OCI-LY7 (cell line): Measurements from ENCODE around the gene BBX.

Experiments used
- CTCF ChIP-seq: fragments of 200-600 bp; sonication (generic); conservative IDR thresholded peaks from 2 replicates; pipeline ENCODE4 v1.5.1; 2014; ENCODE audit warnings: mild to moderate bottlenecking, antibody characterized with exemption, low read length, moderate library complexity, mixed read lengths
- EZH2phosphoT487 ChIP-seq: fragments of 200-600 bp; sonication (generic); IDR thresholded peaks from 2 replicates; pipeline ENCODE4 v1.6.1; 2018; ENCODE audit warnings: low read depth, borderline replicate concordance, mild to moderate bottlenecking, mixed run types, antibody characterized with exemption, low read length, moderate library complexity, mixed read lengths

GRCh38 chr3:107574650-107575049 is 51.9 kb downstream of the BBX start:
- TF ChIP-seq CTCF (peak; percentile 80), EZH2phosphoT487 (no peak)
